ENCODE results near the gene TOX3.

The TOX3 gene

GRCh38 chr16:52539191-52539590 is 7.8 kb downstream of the TOX3 start:
- Histone ChIP-seq H3K4me1 (ENCODE audit: control insufficient read depth, insufficient read depth, low read length, poor library complexity, severe bottlenecking) (no peaks in the 10 kb centered on the region), H3K27me3 (replicated peaks; ENCODE audit: control insufficient read depth, insufficient read depth, low read length, poor library complexity, severe bottlenecking) (peaks cover 4% of the 10 kb centered on the region), H3K4me3 (ENCODE audit: insufficient read depth, low read depth, low read length, poor library complexity, severe bottlenecking) (no peak overlapping the region), H3K9me3 (ENCODE audit: control insufficient read depth, low read length) (no peaks in the 10 kb centered on the region), H3K27ac (ENCODE audit: insufficient read depth, low read length, poor library complexity, severe bottlenecking) (no peak overlapping the region), H3K36me3 (ENCODE audit: control insufficient read depth, insufficient read depth, low read length) (no peaks in the 10 kb centered on the region)
- DNase-seq: no peak

DNA sequence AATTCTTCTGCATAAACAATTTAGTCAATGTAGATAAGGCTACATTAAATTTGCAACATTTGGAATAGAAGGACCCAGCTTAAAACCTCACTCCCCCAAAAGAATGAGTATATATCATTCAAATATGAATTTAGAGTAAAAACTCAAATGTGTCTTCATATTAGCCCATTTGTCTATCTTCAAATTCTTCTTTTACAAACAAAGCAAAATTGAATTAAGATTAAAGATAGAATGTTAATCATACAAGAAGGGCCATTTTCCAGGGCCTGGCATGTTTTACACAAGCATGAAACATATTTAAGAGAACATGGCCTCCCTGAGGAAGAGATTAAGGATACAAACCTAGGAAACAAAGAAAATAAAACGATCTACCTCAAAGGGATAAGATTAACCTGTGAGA is 8.4 kb downstream of the TOX3 start:
- no peaks in the 10 kb centered on the region for H3K9me3 ChIP-seq (ENCODE audit: control insufficient read depth, low read length)
- H3K27me3 ChIP-seq (replicated peaks; ENCODE audit: control insufficient read depth, insufficient read depth, low read length, poor library complexity, severe bottlenecking): no peaks in the 10 kb centered on the region
- no peaks in the 10 kb centered on the region for H3K36me3 ChIP-seq (ENCODE audit: control insufficient read depth, insufficient read depth, low read length)
- no peak overlapping the region for H3K27ac ChIP-seq (ENCODE audit: insufficient read depth, low read length, poor library complexity, severe bottlenecking)
- no peak for DNase-seq
- no peaks in the 10 kb centered on the region for H3K4me1 ChIP-seq (ENCODE audit: control insufficient read depth, insufficient read depth, low read length, poor library complexity, severe bottlenecking)
- no peak overlapping the region for H3K4me3 ChIP-seq (ENCODE audit: insufficient read depth, low read depth, low read length, poor library complexity, severe bottlenecking)

DNA sequence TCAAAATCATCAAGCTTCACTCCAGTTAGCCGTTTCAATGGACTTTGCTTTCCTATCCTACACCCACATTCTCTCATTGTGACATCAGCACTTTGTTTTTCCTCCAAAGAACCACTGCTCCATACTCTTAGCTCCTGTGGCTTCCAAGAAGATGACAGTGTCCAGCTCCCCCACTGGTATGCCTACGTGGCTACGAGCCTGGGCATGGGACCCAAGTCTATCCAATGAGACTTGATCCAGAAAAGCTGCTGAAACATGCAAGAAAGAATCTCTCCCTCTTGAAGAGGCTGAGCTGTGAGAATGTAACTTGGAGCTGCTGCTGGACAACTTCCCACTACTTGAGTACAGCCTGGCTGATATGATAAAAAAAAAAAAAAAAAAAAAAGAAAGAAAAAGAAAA is 9.4 kb downstream of the TOX3 start:
- Histone ChIP-seq H3K27me3 (replicated peaks; ENCODE audit: control insufficient read depth, insufficient read depth, low read length, poor library complexity, severe bottlenecking) (no peaks in the 10 kb centered on the region), H3K36me3 (ENCODE audit: control insufficient read depth, insufficient read depth, low read length) (no peaks in the 10 kb centered on the region), H3K4me1 (ENCODE audit: control insufficient read depth, insufficient read depth, low read length, poor library complexity, severe bottlenecking) (no peaks in the 10 kb centered on the region), H3K4me3 (ENCODE audit: insufficient read depth, low read depth, low read length, poor library complexity, severe bottlenecking) (no peak overlapping the region), H3K27ac (ENCODE audit: insufficient read depth, low read length, poor library complexity, severe bottlenecking) (no peak overlapping the region), H3K9me3 (ENCODE audit: control insufficient read depth, low read length) (no peaks in the 10 kb centered on the region)
- no peak for DNase-seq

DNA sequence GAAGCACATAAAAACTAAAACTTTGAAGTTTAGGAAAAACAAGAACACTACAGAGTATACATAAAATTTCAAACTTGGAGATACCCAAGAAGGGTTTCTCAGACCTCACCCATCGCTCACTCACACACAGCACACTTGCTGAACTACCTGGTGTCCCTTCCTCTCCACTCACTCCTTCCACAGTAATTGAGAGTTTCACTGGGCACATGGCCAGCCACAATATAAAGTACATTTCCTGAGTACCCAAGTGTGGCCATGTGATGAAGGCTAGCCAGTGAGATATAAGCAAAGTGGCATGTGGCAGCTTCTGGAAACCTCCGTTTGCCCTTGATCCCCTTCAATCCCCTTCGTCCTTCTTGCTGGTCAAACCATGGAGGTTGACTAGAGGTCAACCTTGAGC is 11.9 kb downstream of the TOX3 start:
- no peaks in the 10 kb centered on the region for H3K4me1 ChIP-seq (ENCODE audit: control insufficient read depth, insufficient read depth, low read length, poor library complexity, severe bottlenecking)
- no peak overlapping the region for H3K4me3 ChIP-seq (ENCODE audit: insufficient read depth, low read depth, low read length, poor library complexity, severe bottlenecking)
- no peaks in the 10 kb centered on the region for H3K27me3 ChIP-seq (replicated peaks; ENCODE audit: control insufficient read depth, insufficient read depth, low read length, poor library complexity, severe bottlenecking)
- DNase-seq: no peak
- no peak overlapping the region for H3K27ac ChIP-seq (ENCODE audit: insufficient read depth, low read length, poor library complexity, severe bottlenecking)
- H3K9me3 ChIP-seq (ENCODE audit: control insufficient read depth, low read length): no peaks in the 10 kb centered on the region
- no peaks in the 10 kb centered on the region for H3K36me3 ChIP-seq (ENCODE audit: control insufficient read depth, insufficient read depth, low read length)

DNA sequence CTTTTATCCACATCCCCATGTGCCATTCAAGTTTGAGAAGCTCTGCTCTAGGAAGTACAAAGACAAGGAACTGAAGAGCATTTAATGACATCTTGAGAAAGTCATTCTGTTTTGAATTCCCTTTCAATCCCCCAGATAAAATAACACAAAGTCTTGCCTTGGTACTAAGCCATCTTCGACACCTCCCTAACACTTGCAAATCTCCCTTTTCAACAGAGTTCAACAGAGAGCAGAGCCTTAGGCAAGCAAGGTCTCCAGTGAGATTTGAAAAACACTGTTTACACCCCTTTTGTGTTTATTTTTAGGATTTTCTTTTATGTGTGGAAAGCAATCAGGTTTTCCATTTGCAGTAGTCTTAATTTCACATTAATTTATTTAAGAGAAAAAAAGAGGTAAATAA is 13.6 kb downstream of the TOX3 start:
- Histone ChIP-seq H3K4me3 (ENCODE audit: insufficient read depth, low read depth, low read length, poor library complexity, severe bottlenecking) (no peak overlapping the region), H3K27ac (ENCODE audit: insufficient read depth, low read length, poor library complexity, severe bottlenecking) (no peak overlapping the region), H3K4me1 (ENCODE audit: control insufficient read depth, insufficient read depth, low read length, poor library complexity, severe bottlenecking) (no peaks in the 10 kb centered on the region), H3K36me3 (ENCODE audit: control insufficient read depth, insufficient read depth, low read length) (no peaks in the 10 kb centered on the region), H3K9me3 (ENCODE audit: control insufficient read depth, low read length) (no peaks in the 10 kb centered on the region), H3K27me3 (replicated peaks; ENCODE audit: control insufficient read depth, insufficient read depth, low read length, poor library complexity, severe bottlenecking) (no peaks in the 10 kb centered on the region)
- no peak for DNase-seq

- Histone ChIP-seq H3K4me3 (ENCODE audit: insufficient read depth, low read depth, low read length, poor library complexity, severe bottlenecking) (no peak overlapping the region), H3K36me3 (ENCODE audit: control insufficient read depth, insufficient read depth, low read length) (no peaks in the 10 kb centered on the region), H3K9me3 (ENCODE audit: control insufficient read depth, low read length) (no peaks in the 10 kb centered on the region), H3K27ac (ENCODE audit: insufficient read depth, low read length, poor library complexity, severe bottlenecking) (no peak overlapping the region), H3K4me1 (ENCODE audit: control insufficient read depth, insufficient read depth, low read length, poor library complexity, severe bottlenecking) (no peaks in the 10 kb centered on the region), H3K27me3 (replicated peaks; ENCODE audit: control insufficient read depth, insufficient read depth, low read length, poor library complexity, severe bottlenecking) (no peaks in the 10 kb centered on the region)
- no peak for DNase-seq
Measured at GRCh38 chr16:52532384-52532783, 14.6 kb downstream of the TOX3 start.

- no peaks in the 10 kb centered on the region for H3K27me3 ChIP-seq (replicated peaks; ENCODE audit: control insufficient read depth, insufficient read depth, low read length, poor library complexity, severe bottlenecking)
- H3K27ac ChIP-seq (ENCODE audit: insufficient read depth, low read length, poor library complexity, severe bottlenecking): no peak overlapping the region
- no peak for DNase-seq
- H3K4me1 ChIP-seq (ENCODE audit: control insufficient read depth, insufficient read depth, low read length, poor library complexity, severe bottlenecking): no peaks in the 10 kb centered on the region
- H3K9me3 ChIP-seq (ENCODE audit: control insufficient read depth, low read length): no peaks in the 10 kb centered on the region
- H3K4me3 ChIP-seq (ENCODE audit: insufficient read depth, low read depth, low read length, poor library complexity, severe bottlenecking): no peak overlapping the region
- no peaks in the 10 kb centered on the region for H3K36me3 ChIP-seq (ENCODE audit: control insufficient read depth, insufficient read depth, low read length)
Measured at GRCh38 chr16:52529226-52529625, 17.7 kb downstream of the TOX3 start.

GRCh38 chr16:52528393-52529065 is 18.4 kb downstream of the TOX3 start:
- no peak overlapping the region for H3K27ac ChIP-seq (ENCODE audit: insufficient read depth, low read length, poor library complexity, severe bottlenecking)
- no peaks in the 10 kb centered on the region for H3K36me3 ChIP-seq (ENCODE audit: control insufficient read depth, insufficient read depth, low read length)
- no peak for DNase-seq
- H3K27me3 ChIP-seq (replicated peaks; ENCODE audit: control insufficient read depth, insufficient read depth, low read length, poor library complexity, severe bottlenecking): no peaks in the 10 kb centered on the region
- no peaks in the 10 kb centered on the region for H3K4me1 ChIP-seq (ENCODE audit: control insufficient read depth, insufficient read depth, low read length, poor library complexity, severe bottlenecking)
- H3K4me3 ChIP-seq (ENCODE audit: insufficient read depth, low read depth, low read length, poor library complexity, severe bottlenecking): no peak overlapping the region
- no peaks in the 10 kb centered on the region for H3K9me3 ChIP-seq (ENCODE audit: control insufficient read depth, low read length)

DNA sequence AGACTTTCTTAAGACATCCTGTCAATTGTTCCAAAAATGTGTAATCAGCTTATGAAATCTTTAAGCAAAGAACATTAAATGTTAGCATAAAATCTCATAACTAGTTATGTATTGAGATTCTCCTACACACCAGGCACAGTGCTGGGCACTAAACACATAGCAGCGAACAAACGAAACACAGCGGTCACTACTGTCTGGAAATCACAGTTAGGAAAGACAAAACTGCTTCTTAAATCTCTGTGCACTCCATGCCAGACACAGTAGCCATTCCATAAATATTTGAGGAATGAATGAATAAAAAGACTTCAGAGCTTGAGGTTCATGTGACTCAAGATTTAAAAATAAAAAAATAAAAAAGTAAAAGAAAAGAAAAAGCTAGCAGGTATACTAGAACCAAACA is 20.1 kb downstream of the TOX3 start:
- H3K4me1 ChIP-seq (ENCODE audit: control insufficient read depth, insufficient read depth, low read length, poor library complexity, severe bottlenecking): no peaks in the 10 kb centered on the region
- H3K27ac ChIP-seq (ENCODE audit: insufficient read depth, low read length, poor library complexity, severe bottlenecking): no peak overlapping the region
- H3K27me3 ChIP-seq (replicated peaks; ENCODE audit: control insufficient read depth, insufficient read depth, low read length, poor library complexity, severe bottlenecking): no peaks in the 10 kb centered on the region
- no peak for DNase-seq
- H3K4me3 ChIP-seq (ENCODE audit: insufficient read depth, low read depth, low read length, poor library complexity, severe bottlenecking): no peak overlapping the region
- no peaks in the 10 kb centered on the region for H3K9me3 ChIP-seq (ENCODE audit: control insufficient read depth, low read length)
- no peaks in the 10 kb centered on the region for H3K36me3 ChIP-seq (ENCODE audit: control insufficient read depth, insufficient read depth, low read length)

DNA sequence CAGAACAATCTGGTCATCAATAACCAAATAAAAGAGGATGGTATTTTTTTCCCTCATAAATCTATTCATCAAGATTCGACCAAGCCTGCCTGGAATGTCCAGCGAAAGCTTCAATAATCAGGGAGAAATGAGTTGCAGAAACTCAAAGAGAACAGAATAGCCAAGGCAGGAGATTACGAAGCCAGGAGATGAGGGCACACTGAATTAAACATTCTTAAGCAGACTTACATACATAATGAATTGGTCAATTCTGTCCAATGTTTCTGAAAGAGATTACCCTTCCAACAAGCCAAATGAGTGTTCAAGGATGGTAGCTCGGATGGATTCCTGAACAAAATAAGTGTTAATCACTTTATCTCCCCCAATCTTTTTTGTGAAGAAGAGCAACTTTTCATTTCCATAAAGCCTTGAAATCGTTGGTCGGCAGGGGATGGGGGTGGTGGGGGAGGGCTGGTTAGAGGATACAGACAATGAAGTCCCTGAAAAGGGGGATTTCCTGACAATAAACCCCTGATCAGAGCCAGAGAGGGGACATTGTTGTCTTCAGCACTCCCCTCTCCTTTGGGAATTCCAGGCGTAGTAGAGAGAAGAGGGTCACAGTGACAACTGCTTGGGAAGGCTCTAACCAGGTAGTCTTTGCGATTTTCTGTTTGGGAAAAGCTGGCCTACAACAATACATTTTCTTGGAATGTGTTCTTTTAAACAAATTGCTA is 20.7 kb downstream of the TOX3 start:
- Histone ChIP-seq H3K4me1 (ENCODE audit: control insufficient read depth, insufficient read depth, low read length, poor library complexity, severe bottlenecking) (no peaks in the 10 kb centered on the region), H3K27me3 (replicated peaks; ENCODE audit: control insufficient read depth, insufficient read depth, low read length, poor library complexity, severe bottlenecking) (no peaks in the 10 kb centered on the region), H3K27ac (ENCODE audit: insufficient read depth, low read length, poor library complexity, severe bottlenecking) (no peak overlapping the region), H3K9me3 (ENCODE audit: control insufficient read depth, low read length) (no peaks in the 10 kb centered on the region), H3K4me3 (ENCODE audit: insufficient read depth, low read depth, low read length, poor library complexity, severe bottlenecking) (no peak overlapping the region), H3K36me3 (ENCODE audit: control insufficient read depth, insufficient read depth, low read length) (no peaks in the 10 kb centered on the region)
- DNase-seq: no peak

Data from effector memory CD4-positive, alpha-beta T cell (primary cell).